ENCODE results near the gene COA5. TPM values are rescaled to one million over a fixed set of nuclear protein-coding genes. Genes with fewer than 3 reads are reported as not detected.

COA5 gene
- total RNA-seq, 4 donors from 2014 or later: 18.4 to 32.7 (median 27.2) TPM

DNA sequence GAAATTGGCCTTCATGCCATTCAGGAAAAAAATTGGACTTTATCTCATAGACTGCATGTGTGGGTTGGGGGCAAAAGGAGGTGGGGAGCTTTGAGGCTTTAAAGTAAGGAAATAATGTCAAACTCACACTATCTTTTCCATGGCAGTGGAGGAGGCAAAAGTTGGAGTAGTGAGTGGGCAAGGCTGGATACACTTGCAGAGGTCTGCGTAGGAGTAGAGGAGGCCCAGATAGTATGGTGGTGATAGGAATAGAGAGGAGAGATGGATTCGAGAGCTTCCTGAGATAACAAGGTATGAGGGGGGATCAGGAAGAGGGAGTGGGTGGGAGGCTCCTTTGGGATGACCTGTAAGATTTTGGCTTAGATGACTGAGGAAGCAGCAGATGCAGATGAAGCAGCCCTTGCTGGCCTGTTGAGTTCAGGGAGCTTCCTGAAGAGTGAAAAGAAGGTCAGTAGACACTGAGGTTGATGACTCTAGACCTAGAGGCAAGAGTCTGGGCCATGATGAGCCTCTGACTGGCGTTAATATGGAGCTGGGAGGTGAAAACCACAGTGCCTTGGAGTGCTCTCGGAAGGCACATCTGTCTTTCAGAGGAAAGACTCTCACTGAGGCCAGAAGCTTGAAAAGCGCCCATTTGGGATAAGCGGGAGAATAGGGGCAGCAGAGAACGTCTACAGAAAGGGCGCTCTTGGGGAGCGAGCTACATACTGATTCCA, 5.9 kb upstream of the COA5 start:
- Histone ChIP-seq H3K27me3 (no peaks in the 10 kb centered on the region), H3K9me3 (no peaks in the 10 kb centered on the region), H3K4me1 (peaks cover 0 to 25% (median 9%) of the 10 kb centered on the region in 4 donors), H3K4me3 (no peak overlapping the region), H3K36me3 (peaks cover 0 to 81% (median 0%) of the 10 kb centered on the region in 3 donors), H3K27ac (no peak overlapping the region)
- TF ChIP-seq POLR2A (IDR thresholded peaks at IDR 0.05): no peak
- TF ChIP-seq, protein P1, sequence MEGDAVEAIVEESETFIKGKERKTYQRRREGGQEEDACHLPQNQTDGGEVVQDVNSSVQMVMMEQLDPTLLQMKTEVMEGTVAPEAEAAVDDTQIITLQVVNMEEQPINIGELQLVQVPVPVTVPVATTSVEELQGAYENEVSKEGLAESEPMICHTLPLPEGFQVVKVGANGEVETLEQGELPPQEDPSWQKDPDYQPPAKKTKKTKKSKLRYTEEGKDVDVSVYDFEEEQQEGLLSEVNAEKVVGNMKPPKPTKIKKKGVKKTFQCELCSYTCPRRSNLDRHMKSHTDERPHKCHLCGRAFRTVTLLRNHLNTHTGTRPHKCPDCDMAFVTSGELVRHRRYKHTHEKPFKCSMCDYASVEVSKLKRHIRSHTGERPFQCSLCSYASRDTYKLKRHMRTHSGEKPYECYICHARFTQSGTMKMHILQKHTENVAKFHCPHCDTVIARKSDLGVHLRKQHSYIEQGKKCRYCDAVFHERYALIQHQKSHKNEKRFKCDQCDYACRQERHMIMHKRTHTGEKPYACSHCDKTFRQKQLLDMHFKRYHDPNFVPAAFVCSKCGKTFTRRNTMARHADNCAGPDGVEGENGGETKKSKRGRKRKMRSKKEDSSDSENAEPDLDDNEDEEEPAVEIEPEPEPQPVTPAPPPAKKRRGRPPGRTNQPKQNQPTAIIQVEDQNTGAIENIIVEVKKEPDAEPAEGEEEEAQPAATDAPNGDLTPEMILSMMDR (IDR thresholded peaks at IDR 0.05): no peak
- DNase-seq: no peak

- peaks cover 0 to 36% (median 0%) of the 10 kb centered on the region in 3 donors for H3K36me3 ChIP-seq
- H3K27me3 ChIP-seq: no peaks in the 10 kb centered on the region
- H3K9me3 ChIP-seq: no peaks in the 10 kb centered on the region
- peak overlapping the region; percentile 62 to 85 (median 79) for H3K4me3 ChIP-seq
- H3K27ac ChIP-seq: peak overlapping the region; percentile 90 to 95 (median 92)
- H3K4me1 ChIP-seq: peaks cover 4 to 54% (median 22%) of the 10 kb centered on the region in 4 donors
- TF ChIP-seq, protein P1 (IDR thresholded peaks at IDR 0.05): no peak
- no peak for TF ChIP-seq POLR2A (IDR thresholded peaks at IDR 0.05)
- DNase-seq: peak in 1 of 3 donors; percentile 60
These were observed 771 bp upstream of the COA5 start for GRCh38 chr2:98608962-98609604.

DNA sequence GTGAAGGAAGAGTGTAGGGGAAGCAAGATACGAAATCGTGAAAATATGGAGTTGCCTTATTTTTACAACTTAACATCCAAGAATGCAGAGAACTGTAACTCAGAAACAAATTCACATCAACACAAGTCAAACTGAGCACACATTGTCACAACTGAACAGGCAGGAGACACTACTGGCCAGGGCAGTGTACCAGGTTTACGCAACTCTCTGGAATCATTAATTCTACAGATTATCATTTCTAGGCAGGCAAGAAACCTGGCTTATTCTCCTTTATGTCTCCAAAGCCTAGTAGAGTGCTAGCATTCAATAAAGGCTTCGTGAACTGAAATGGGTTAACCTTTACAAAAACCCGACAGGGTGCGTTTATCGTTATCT, 584 bp downstream of the COA5 start:
- Histone ChIP-seq H3K4me1 (peaks cover 4 to 54% (median 22%) of the 10 kb centered on the region in 4 donors), H3K27me3 (no peaks in the 10 kb centered on the region), H3K36me3 (peaks cover 0 to 35% (median 0%) of the 10 kb centered on the region in 3 donors), H3K27ac (peak overlapping the region; percentile 90 to 95 (median 92)), H3K4me3 (peak overlapping the region; percentile 62 to 85 (median 79)), H3K9me3 (no peaks in the 10 kb centered on the region)
- no peak for DNase-seq
- TF ChIP-seq POLR2A (IDR thresholded peaks at IDR 0.05): no peak
- TF ChIP-seq, protein P1 (IDR thresholded peaks at IDR 0.05): no peak

DNA sequence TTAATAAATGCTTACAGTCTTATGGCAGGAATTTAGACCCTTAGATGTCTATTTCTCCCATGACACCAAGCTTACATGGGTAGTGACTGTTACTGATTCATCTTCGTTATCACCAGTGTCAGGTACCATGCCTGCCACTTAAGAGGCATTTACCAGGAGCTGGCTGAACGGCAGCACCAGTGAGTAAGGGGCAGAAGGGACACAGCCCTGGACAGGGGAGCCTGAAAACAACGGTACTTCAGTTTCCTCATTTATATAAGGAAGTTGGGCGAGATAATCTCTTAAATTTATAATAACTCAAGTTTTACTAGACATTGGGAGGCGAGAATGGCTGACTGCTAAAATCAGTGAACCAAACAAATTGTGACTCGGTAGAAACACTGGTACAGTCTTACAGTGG, 1.2 kb downstream of the COA5 start:
- TF ChIP-seq, protein P1 (IDR thresholded peaks at IDR 0.05): no peak
- TF ChIP-seq POLR2A (IDR thresholded peaks at IDR 0.05): no peak
- no peak for DNase-seq
- Histone ChIP-seq H3K27ac (no peak overlapping the region), H3K9me3 (no peaks in the 10 kb centered on the region), H3K4me1 (peaks cover 4 to 54% (median 22%) of the 10 kb centered on the region in 4 donors), H3K4me3 (peak overlapping the region in 2 of 4 donors; percentile 84 to 85), H3K27me3 (no peaks in the 10 kb centered on the region), H3K36me3 (peaks cover 0 to 35% (median 0%) of the 10 kb centered on the region in 3 donors)

- TF ChIP-seq, protein P1 (IDR thresholded peaks at IDR 0.05): no peak
- no peak for TF ChIP-seq POLR2A (IDR thresholded peaks at IDR 0.05)
- DNase-seq: no peak
- H3K36me3 ChIP-seq: peaks cover 0 to 35% (median 0%) of the 10 kb centered on the region in 3 donors
- H3K4me3 ChIP-seq: no peak overlapping the region
- no peak overlapping the region for H3K27ac ChIP-seq
- no peaks in the 10 kb centered on the region for H3K9me3 ChIP-seq
- no peaks in the 10 kb centered on the region for H3K27me3 ChIP-seq
- peaks cover 4 to 52% (median 22%) of the 10 kb centered on the region in 4 donors for H3K4me1 ChIP-seq
These were observed 1.9 kb downstream of the COA5 start for GRCh38 chr2:98606431-98606830.
